Measurements from ENCODE around the gene ADAMTS17. TPM values are rescaled to one million over a fixed set of nuclear protein-coding genes. Genes with fewer than 3 reads are reported as not detected.

ADAMTS17 gene
- total and polyA plus RNA-seq, 7 donors: 4.4 to 93.0 (median 7.2) TPM

- intact Hi-C loops (cut with DNase I): no loop called here
- DNase-seq (no peak), ATAC-seq (peak in 1 of 4 donors; percentile 57)
- no peak for TF ChIP-seq CTCF (IDR thresholded peaks at IDR 0.05)
- Histone ChIP-seq H3K36me3 (ENCODE audit: insufficient read depth in 1 of 2, low read depth in 1 of 2) (peaks cover 0 to 30% of the 10 kb centered on the region in 2 donors), H3K9me3 (no peaks in the 10 kb centered on the region), H3K27ac (no peak overlapping the region), H3K4me3 (no peak overlapping the region), H3K4me1 (no peaks in the 10 kb centered on the region), H3K27me3 (ENCODE audit: insufficient read depth in 3 of 3, low read length in 2 of 3) (no peaks in the 10 kb centered on the region)
- 52 to 75% (median 60%) methylated on average over 10 of the region's 10 CpGs for WGBS, 3 donors
These were observed 91.5 kb downstream of the ADAMTS17 start for GRCh38 chr15:100250176-100250800.

GRCh38 chr15:100249096-100249815 lies 92.5 kb downstream of the ADAMTS17 start:
- intact Hi-C loops (cut with DNase I): no loop called here
- ATAC-seq (peak in 1 of 4 donors; percentile 3), DNase-seq (no peak)
- no peak for TF ChIP-seq CTCF (IDR thresholded peaks at IDR 0.05)
- H3K4me3 ChIP-seq: no peak overlapping the region
- no peaks in the 10 kb centered on the region for H3K27me3 ChIP-seq (ENCODE audit: insufficient read depth in 3 of 3, low read length in 2 of 3)
- H3K4me1 ChIP-seq: no peaks in the 10 kb centered on the region
- H3K9me3 ChIP-seq: no peaks in the 10 kb centered on the region
- no peak overlapping the region for H3K27ac ChIP-seq
- H3K36me3 ChIP-seq (ENCODE audit: insufficient read depth in 1 of 2, low read depth in 1 of 2): peaks cover 0 to 34% of the 10 kb centered on the region in 2 donors
- WGBS, 3 donors: 93 to 97% (median 95%) methylated on average over 9 of the region's 9 CpGs

GRCh38 chr15:100248236-100248635 lies 93.5 kb downstream of the ADAMTS17 start:
- H3K4me3 ChIP-seq: no peak overlapping the region
- peaks cover 0 to 25% of the 10 kb centered on the region in 2 donors for H3K36me3 ChIP-seq (ENCODE audit: insufficient read depth in 1 of 2, low read depth in 1 of 2)
- no peak for TF ChIP-seq CTCF (IDR thresholded peaks at IDR 0.05)
- H3K27ac ChIP-seq: no peak overlapping the region
- H3K27me3 ChIP-seq (ENCODE audit: insufficient read depth in 3 of 3, low read length in 2 of 3): no peaks in the 10 kb centered on the region
- ATAC-seq (no peak), DNase-seq (no peak)
- WGBS, 3 donors: 94 to 97% (median 95%) methylated on average over 5 of the region's 5 CpGs
- intact Hi-C loops (cut with DNase I): no loop called here
- H3K4me1 ChIP-seq: no peaks in the 10 kb centered on the region
- no peaks in the 10 kb centered on the region for H3K9me3 ChIP-seq

- ATAC-seq (no peak), DNase-seq (no peak)
- intact Hi-C loops (cut with DNase I): no loop called here
- Histone ChIP-seq H3K36me3 (ENCODE audit: insufficient read depth in 1 of 2, low read depth in 1 of 2) (peaks cover 0 to 21% of the 10 kb centered on the region in 2 donors), H3K27ac (no peak overlapping the region), H3K4me1 (peaks cover 1% of the 10 kb centered on the region), H3K27me3 (ENCODE audit: insufficient read depth in 3 of 3, low read length in 2 of 3) (no peaks in the 10 kb centered on the region), H3K9me3 (no peaks in the 10 kb centered on the region), H3K4me3 (no peak overlapping the region)
- no peak for TF ChIP-seq CTCF (IDR thresholded peaks at IDR 0.05)
- 87 to 92% (median 89%) methylated on average over 21 of the region's 21 CpGs for WGBS, 3 donors
These were observed 94.2 kb downstream of the ADAMTS17 start for GRCh38 chr15:100247228-100248225.

All from psoas muscle (tissue), 8 donors.